DOHH2 (cell line): Measurements from ENCODE around the gene ABHD18.
"Not testable (repeated sequence)": the region's sequence is repeated elsewhere in the genome, so short reads cannot be mapped to it uniquely, and the experiment has no call there.

ENCODE experiments used
- H3F3A ChIP-seq: fragments of 200-600 bp; sonication (generic), shearing (Covaris generic); 2 replicates; pipeline ENCODE4 v1.6.0; 2016; ENCODE audit warnings: antibody characterized with exemption, mild to moderate bottlenecking; ENCODE audit not compliant: control insufficient read depth, insufficient read depth
- H3K27ac ChIP-seq: fragments of 200-600 bp; sonication (generic); 2 replicates; pipeline ENCODE4 v1.5.1; 2014; ENCODE audit warnings: low read depth, mild to moderate bottlenecking, low read length, moderate library complexity
- H3K27me3 ChIP-seq: fragments of 200-600 bp; sonication (generic); 2 replicates; pipeline ENCODE4 v1.6.1; 2014; ENCODE audit warnings: mild to moderate bottlenecking, low read length, mixed read lengths; ENCODE audit not compliant: control insufficient read depth
- H3K36me3 ChIP-seq: fragments of 200-600 bp; sonication (generic); 2 replicates; pipeline ENCODE4 v1.6.1; 2014; ENCODE audit warnings: mild to moderate bottlenecking, low read length, moderate library complexity, mixed read lengths; ENCODE audit not compliant: control insufficient read depth
- H3K4me1 ChIP-seq: fragments of 200-600 bp; sonication (generic); 2 replicates; pipeline ENCODE4 v1.6.1; 2014; ENCODE audit warnings: mild to moderate bottlenecking, low read length, mixed read lengths; ENCODE audit not compliant: control insufficient read depth
- H3K4me2 ChIP-seq: fragments of 200-600 bp; sonication (generic); 2 replicates; pipeline ENCODE4 v1.6.0; 2014; ENCODE audit warnings: mild to moderate bottlenecking, low read length, moderate library complexity
- H3K4me3 ChIP-seq: fragments of 200-600 bp; sonication (generic); 2 replicates; pipeline ENCODE4 v1.5.1; 2014; ENCODE audit warnings: mild to moderate bottlenecking, low read length, mixed read lengths
- H3K79me2 ChIP-seq: fragments of 200-600 bp; sonication (generic); 2 replicates; pipeline ENCODE4 v1.6.1; 2014; ENCODE audit warnings: mild to moderate bottlenecking, low read length, mixed read lengths; ENCODE audit not compliant: control insufficient read depth
- H3K9me2 ChIP-seq: fragments of 200-600 bp; sonication (generic); replicated peaks from 2 replicates; pipeline ENCODE4 v1.6.1; 2014; ENCODE audit warnings: mild to moderate bottlenecking, low read length, mixed read lengths; ENCODE audit not compliant: control insufficient read depth
- H3K9me3 ChIP-seq: fragments of 200-600 bp; sonication (generic); 2 replicates; pipeline ENCODE4 v1.6.1; 2014; ENCODE audit warnings: antibody characterized with exemption, low read length, mixed read lengths; ENCODE audit not compliant: control insufficient read depth, insufficient read depth
- H4K20me1 ChIP-seq: fragments of 200-600 bp; sonication (generic); 2 replicates; pipeline ENCODE4 v1.6.0; 2014; ENCODE audit warnings: low read depth, mild to moderate bottlenecking, antibody characterized with exemption, low read length, moderate library complexity; ENCODE audit not compliant: control insufficient read depth, insufficient read depth
- EZH2phosphoT487 ChIP-seq: fragments of 200-600 bp; sonication (generic); IDR thresholded peaks from 2 replicates; pipeline ENCODE4 v1.6.1; 2017; ENCODE audit warnings: borderline replicate concordance, mild to moderate bottlenecking, antibody characterized with exemption, low read length, moderate library complexity, mixed read lengths
- TF ChIP-seq, protein P1 (sequence below): fragments of 200-600 bp; sonication (generic); IDR thresholded peaks from one replicate; pipeline ENCODE4 v1.5.1; 2014; ENCODE audit warnings: antibody characterized with exemption, mild to moderate bottlenecking, low read depth, low read length; ENCODE audit not compliant: poor library complexity, severe bottlenecking

ABHD18 gene

DNA sequence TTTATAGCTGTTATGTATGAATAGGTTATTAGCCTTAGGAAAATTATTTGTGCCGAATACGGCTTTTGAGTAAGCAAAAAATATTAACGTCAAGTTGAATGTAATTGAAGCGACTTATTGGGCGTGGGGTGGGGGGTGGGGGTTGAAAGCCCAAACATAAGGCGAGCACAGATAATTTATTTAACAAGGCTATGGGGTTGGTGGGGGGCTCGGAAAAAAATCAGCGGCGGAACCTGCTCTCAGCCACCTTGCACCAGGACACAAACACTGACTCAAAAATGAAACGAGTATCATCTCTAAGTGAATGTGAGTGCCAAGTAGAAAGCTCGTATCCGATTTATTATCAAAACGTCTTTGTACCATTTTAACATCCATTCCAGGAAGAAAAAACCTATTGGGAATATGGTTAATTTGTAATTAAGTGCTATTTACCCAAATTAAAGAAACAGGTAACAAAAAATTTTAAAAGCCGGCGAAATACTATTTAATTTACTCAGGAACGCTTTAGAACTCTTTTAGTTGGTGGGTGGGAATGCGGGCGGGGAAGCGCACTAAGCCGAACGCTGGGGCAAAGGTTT lies 95.0 kb downstream of the ABHD18 start:
- H3K79me2 ChIP-seq, result peaks cover 33% of the 10 kb centered on the region
- no peaks in the 10 kb centered on the region for H3K9me3 ChIP-seq
- no peaks in the 10 kb centered on the region for H3K9me2 ChIP-seq
- no peaks in the 10 kb centered on the region for H3K27me3 ChIP-seq
- TF ChIP-seq, protein P1, sequence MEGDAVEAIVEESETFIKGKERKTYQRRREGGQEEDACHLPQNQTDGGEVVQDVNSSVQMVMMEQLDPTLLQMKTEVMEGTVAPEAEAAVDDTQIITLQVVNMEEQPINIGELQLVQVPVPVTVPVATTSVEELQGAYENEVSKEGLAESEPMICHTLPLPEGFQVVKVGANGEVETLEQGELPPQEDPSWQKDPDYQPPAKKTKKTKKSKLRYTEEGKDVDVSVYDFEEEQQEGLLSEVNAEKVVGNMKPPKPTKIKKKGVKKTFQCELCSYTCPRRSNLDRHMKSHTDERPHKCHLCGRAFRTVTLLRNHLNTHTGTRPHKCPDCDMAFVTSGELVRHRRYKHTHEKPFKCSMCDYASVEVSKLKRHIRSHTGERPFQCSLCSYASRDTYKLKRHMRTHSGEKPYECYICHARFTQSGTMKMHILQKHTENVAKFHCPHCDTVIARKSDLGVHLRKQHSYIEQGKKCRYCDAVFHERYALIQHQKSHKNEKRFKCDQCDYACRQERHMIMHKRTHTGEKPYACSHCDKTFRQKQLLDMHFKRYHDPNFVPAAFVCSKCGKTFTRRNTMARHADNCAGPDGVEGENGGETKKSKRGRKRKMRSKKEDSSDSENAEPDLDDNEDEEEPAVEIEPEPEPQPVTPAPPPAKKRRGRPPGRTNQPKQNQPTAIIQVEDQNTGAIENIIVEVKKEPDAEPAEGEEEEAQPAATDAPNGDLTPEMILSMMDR, result no peak
- TF ChIP-seq EZH2phosphoT487, result 0 out of 2 replicates have a peak, but pooled peaks have one; percentile 42
- H4K20me1 ChIP-seq, result no peaks in the 10 kb centered on the region
- H3K27ac ChIP-seq, result peak overlapping the region; percentile 71
- peak overlapping the region; percentile 72 for H3K4me2 ChIP-seq
- peak overlapping the region; percentile 76 for H3K4me3 ChIP-seq
- no peaks in the 10 kb centered on the region for H3K36me3 ChIP-seq
- H3K4me1 ChIP-seq, result peaks cover 13% of the 10 kb centered on the region
- peaks cover 5% of the 10 kb centered on the region for H3F3A ChIP-seq

GRCh38 chr4:128060699-128061565 lies 95.7 kb downstream of the ABHD18 start, which contains the start of gene LARP1B:
Gene LARP1B (plus strand): TSS chr4:128061312. CDS start chr4:128074952, 13,640 bp downstream.
- Histone ChIP-seq H4K20me1 (no peaks in the 10 kb centered on the region), H3K27ac (peak within 1 kb of the TSS; percentile 71), H3K9me3 (no peaks in the 10 kb centered on the region), H3K36me3 (no peaks in the 10 kb centered on the region), H3K4me2 (peak within 1 kb of the TSS; percentile 72), H3K4me1 (peaks cover 13% of the 10 kb centered on the region), H3K79me2 (peaks cover 40% of the 10 kb centered on the region), H3F3A (peaks cover 5% of the 10 kb centered on the region), H3K9me2 (no peaks in the 10 kb centered on the region), H3K27me3 (no peaks in the 10 kb centered on the region), H3K4me3 (peak within 1 kb of the TSS; percentile 76)
- TF ChIP-seq, protein P1, result no peak
- TF ChIP-seq EZH2phosphoT487, result no peak

- Histone ChIP-seq H3K36me3 (no peaks in the 10 kb centered on the region), H4K20me1 (no peaks in the 10 kb centered on the region), H3K4me2 (peak overlapping the region; percentile 72), H3K9me3 (no peaks in the 10 kb centered on the region), H3F3A (peaks cover 5% of the 10 kb centered on the region), H3K9me2 (no peaks in the 10 kb centered on the region), H3K27me3 (no peaks in the 10 kb centered on the region), H3K27ac (peak overlapping the region; percentile 71), H3K79me2 (peaks cover 46% of the 10 kb centered on the region), H3K4me1 (peaks cover 13% of the 10 kb centered on the region), H3K4me3 (peak overlapping the region; percentile 76)
- no peak for TF ChIP-seq EZH2phosphoT487
- TF ChIP-seq, protein P1, result peak; percentile 39
Observed at GRCh38 chr4:128061566-128062536, 96.6 kb downstream of the ABHD18 start.

- H3K27ac ChIP-seq, H4K20me1 ChIP-seq, H3K9me3 ChIP-seq, H3K27me3 ChIP-seq, H3K36me3 ChIP-seq, H3K4me3 ChIP-seq, H3K4me2 ChIP-seq, H3F3A ChIP-seq, H3K9me2 ChIP-seq, H3K4me1 ChIP-seq: not testable (repeated sequence)
- H3K79me2 ChIP-seq, result peaks cover 83% of the 10 kb centered on the region
Observed at GRCh38 chr4:128066453-128066820, 101.2 kb downstream of the ABHD18 start.
